ENCODE measurements around the gene PSAP. TPM values are rescaled to one million over a fixed set of nuclear protein-coding genes. Genes with fewer than 3 reads are reported as not detected.
"Not testable (repeated sequence)": the region's sequence is repeated elsewhere in the genome, so short reads cannot be mapped to it uniquely, and the experiment has no call there.

The PSAP gene
- 117 and 122 TPM in 2 replicates for total RNA-seq

GRCh38 chr10:71850743-71851464 is at the start of gene PSAP:
Gene PSAP, minus strand, starts transcription at chr10:71851251. Its CDS starts 30 bp downstream, at chr10:71851221.
- peak; percentile 99 for DNase-seq (ENCODE audit: low spot score)
- peaks cover 41% of the 10 kb centered on the region for H3K4me1 Mint-ChIP-seq (ENCODE audit: low read depth)
- peak within 1 kb of the TSS; percentile 97 for H3K4me3 Mint-ChIP-seq
- intact Hi-C loops (cut with micrococcal nuclease): loop anchor here (1.0 to 5.0 kb wide), 6 partner anchors 38 to 532 kb away; partner anchors contain the start of genes SLC29A3 and VSIR
- H3K9me3 Mint-ChIP-seq: no peaks in the 10 kb centered on the region
- no peaks in the 10 kb centered on the region for H3K27me3 Mint-ChIP-seq (ENCODE audit: insufficient read depth)
- peak within 1 kb of the TSS; percentile 85 for H3K27ac Mint-ChIP-seq
- H3K36me3 Mint-ChIP-seq (ENCODE audit: low read depth): peaks cover 8% of the 10 kb centered on the region

- no peak for DNase-seq (ENCODE audit: low spot score)
- H3K27ac Mint-ChIP-seq: no peak overlapping the region
- no peak overlapping the region for H3K4me3 Mint-ChIP-seq
- H3K27me3 Mint-ChIP-seq (ENCODE audit: insufficient read depth): peaks cover 3% of the 10 kb centered on the region
- peaks cover 4% of the 10 kb centered on the region for H3K4me1 Mint-ChIP-seq (ENCODE audit: low read depth)
- intact Hi-C loops (cut with micrococcal nuclease): no loop called here
- no peaks in the 10 kb centered on the region for H3K36me3 Mint-ChIP-seq (ENCODE audit: low read depth)
- H3K9me3 Mint-ChIP-seq: no peaks in the 10 kb centered on the region
Measured at GRCh38 chr10:71900441-71901180, 49.6 kb upstream of the PSAP start.

GRCh38 chr10:71899665-71900412 is 48.8 kb upstream of the PSAP start:
- no peak overlapping the region for H3K4me3 Mint-ChIP-seq
- H3K9me3 Mint-ChIP-seq: no peaks in the 10 kb centered on the region
- H3K27me3 Mint-ChIP-seq (ENCODE audit: insufficient read depth): peaks cover 3% of the 10 kb centered on the region
- H3K27ac Mint-ChIP-seq: no peak overlapping the region
- H3K36me3 Mint-ChIP-seq (ENCODE audit: low read depth): no peaks in the 10 kb centered on the region
- intact Hi-C loops (cut with micrococcal nuclease): loop anchor here (5.0 to 10.0 kb wide), 2 partner anchors 72 to 325 kb away; no protein-coding TSS in a partner anchor
- DNase-seq (ENCODE audit: low spot score): no peak
- peaks cover 4% of the 10 kb centered on the region for H3K4me1 Mint-ChIP-seq (ENCODE audit: low read depth)

- not testable (repeated sequence) for H3K9me3 Mint-ChIP-seq; H3K36me3 Mint-ChIP-seq (ENCODE audit: low read depth); H3K27ac Mint-ChIP-seq; H3K4me1 Mint-ChIP-seq (ENCODE audit: low read depth); H3K27me3 Mint-ChIP-seq (ENCODE audit: insufficient read depth); H3K4me3 Mint-ChIP-seq; DNase-seq (ENCODE audit: low spot score)
- intact Hi-C loops (cut with micrococcal nuclease): loop anchor here (5.0 to 10.0 kb wide), 2 partner anchors 74 to 326 kb away; no protein-coding TSS in a partner anchor
Measured at GRCh38 chr10:71898346-71898745, 47.3 kb upstream of the PSAP start.

GRCh38 chr10:71893920-71894319 is 42.9 kb upstream of the PSAP start:
- Mint-ChIP-seq H3K27me3 (ENCODE audit: insufficient read depth) (peaks cover 7% of the 10 kb centered on the region), H3K9me3 (no peaks in the 10 kb centered on the region), H3K36me3 (ENCODE audit: low read depth) (no peaks in the 10 kb centered on the region), H3K27ac (no peak overlapping the region), H3K4me1 (ENCODE audit: low read depth) (peaks cover 10% of the 10 kb centered on the region), H3K4me3 (no peak overlapping the region)
- DNase-seq (ENCODE audit: low spot score): no peak
- intact Hi-C loops (cut with micrococcal nuclease): loop anchor here (10.0 kb wide), 1 partner anchor 331 kb away; no protein-coding TSS in a partner anchor

- intact Hi-C loops (cut with micrococcal nuclease): loop anchor here (10.0 kb wide), 1 partner anchor 331 kb away; no protein-coding TSS in a partner anchor
- Mint-ChIP-seq H3K4me1 (ENCODE audit: low read depth) (peaks cover 16% of the 10 kb centered on the region), H3K27ac (no peak overlapping the region), H3K27me3 (ENCODE audit: insufficient read depth) (peaks cover 7% of the 10 kb centered on the region), H3K4me3 (no peak overlapping the region), H3K9me3 (no peaks in the 10 kb centered on the region), H3K36me3 (ENCODE audit: low read depth) (no peaks in the 10 kb centered on the region)
- DNase-seq (ENCODE audit: low spot score): no peak
Measured at GRCh38 chr10:71893258-71893815, 42.3 kb upstream of the PSAP start.

GRCh38 chr10:71891437-71891836 is 40.4 kb upstream of the PSAP start:
- intact Hi-C loops (cut with micrococcal nuclease): loop anchor here (10.0 kb wide), 1 partner anchor 333 kb away; no protein-coding TSS in a partner anchor
- H3K27me3 Mint-ChIP-seq (ENCODE audit: insufficient read depth): peaks cover 13% of the 10 kb centered on the region
- no peak overlapping the region for H3K27ac Mint-ChIP-seq
- DNase-seq (ENCODE audit: low spot score): no peak
- H3K4me1 Mint-ChIP-seq (ENCODE audit: low read depth): peaks cover 14% of the 10 kb centered on the region
- H3K36me3 Mint-ChIP-seq (ENCODE audit: low read depth): no peaks in the 10 kb centered on the region
- H3K9me3 Mint-ChIP-seq: no peaks in the 10 kb centered on the region
- no peak overlapping the region for H3K4me3 Mint-ChIP-seq

- intact Hi-C loops (cut with micrococcal nuclease): loop anchor here (2.0 kb wide), 1 partner anchor 39 kb away; the partner anchor contains the start of gene PSAP
- Mint-ChIP-seq H3K27me3 (ENCODE audit: insufficient read depth) (peaks cover 13% of the 10 kb centered on the region), H3K27ac (peak overlapping the region; percentile 28), H3K36me3 (ENCODE audit: low read depth) (no peaks in the 10 kb centered on the region), H3K9me3 (no peaks in the 10 kb centered on the region), H3K4me1 (ENCODE audit: low read depth) (peaks cover 14% of the 10 kb centered on the region), H3K4me3 (peak overlapping the region; percentile 76)
- DNase-seq (ENCODE audit: low spot score): no peak
Measured at GRCh38 chr10:71889388-71889987, 38.4 kb upstream of the PSAP start.

GRCh38 chr10:71888623-71889387 is 37.8 kb upstream of the PSAP start:
- Mint-ChIP-seq H3K27ac (peak overlapping the region; percentile 74), H3K36me3 (ENCODE audit: low read depth) (no peaks in the 10 kb centered on the region), H3K9me3 (no peaks in the 10 kb centered on the region), H3K4me3 (peak overlapping the region; percentile 76), H3K4me1 (ENCODE audit: low read depth) (peaks cover 14% of the 10 kb centered on the region), H3K27me3 (ENCODE audit: insufficient read depth) (peaks cover 13% of the 10 kb centered on the region)
- intact Hi-C loops (cut with micrococcal nuclease): loop anchor here (2.0 kb wide), 1 partner anchor 38 kb away; the partner anchor contains the start of gene PSAP
- peak; percentile 44 for DNase-seq (ENCODE audit: low spot score)

- peak overlapping the region; percentile 76 for H3K4me3 Mint-ChIP-seq
- no peaks in the 10 kb centered on the region for H3K9me3 Mint-ChIP-seq
- intact Hi-C loops (cut with micrococcal nuclease): loop anchor here (2.0 kb wide), 1 partner anchor 37 kb away; the partner anchor contains the start of gene PSAP
- H3K36me3 Mint-ChIP-seq (ENCODE audit: low read depth): no peaks in the 10 kb centered on the region
- H3K27me3 Mint-ChIP-seq (ENCODE audit: insufficient read depth): peaks cover 10% of the 10 kb centered on the region
- no peak for DNase-seq (ENCODE audit: low spot score)
- H3K27ac Mint-ChIP-seq: peak overlapping the region; percentile 74
- H3K4me1 Mint-ChIP-seq (ENCODE audit: low read depth): peaks cover 18% of the 10 kb centered on the region
Measured at GRCh38 chr10:71888248-71888622, 37.2 kb upstream of the PSAP start.

GRCh38 chr10:71887743-71888142 is 36.7 kb upstream of the PSAP start:
- no peak overlapping the region for H3K27ac Mint-ChIP-seq
- peaks cover 9% of the 10 kb centered on the region for H3K27me3 Mint-ChIP-seq (ENCODE audit: insufficient read depth)
- no peak overlapping the region for H3K4me3 Mint-ChIP-seq
- intact Hi-C loops (cut with micrococcal nuclease): loop anchor here (2.0 kb wide), 1 partner anchor 37 kb away; the partner anchor contains the start of gene PSAP
- H3K36me3 Mint-ChIP-seq (ENCODE audit: low read depth): no peaks in the 10 kb centered on the region
- no peaks in the 10 kb centered on the region for H3K9me3 Mint-ChIP-seq
- H3K4me1 Mint-ChIP-seq (ENCODE audit: low read depth): peaks cover 19% of the 10 kb centered on the region
- no peak for DNase-seq (ENCODE audit: low spot score)
